HG03103 (cell line): ENCODE measurements around the gene CASKIN1.

ENCODE experiments used
- ATAC-seq: cut with Tn5 transposase; IDR thresholded peaks from one replicate; pipeline ENCODE4 v1.9.1; 2021; ENCODE audit warnings: low read depth; ENCODE audit not compliant: unreplicated experiment

The CASKIN1 gene

GRCh38 chr16:2195322-2196161 is 863 bp downstream of the CASKIN1 start:
- no peak for ATAC-seq

DNA sequence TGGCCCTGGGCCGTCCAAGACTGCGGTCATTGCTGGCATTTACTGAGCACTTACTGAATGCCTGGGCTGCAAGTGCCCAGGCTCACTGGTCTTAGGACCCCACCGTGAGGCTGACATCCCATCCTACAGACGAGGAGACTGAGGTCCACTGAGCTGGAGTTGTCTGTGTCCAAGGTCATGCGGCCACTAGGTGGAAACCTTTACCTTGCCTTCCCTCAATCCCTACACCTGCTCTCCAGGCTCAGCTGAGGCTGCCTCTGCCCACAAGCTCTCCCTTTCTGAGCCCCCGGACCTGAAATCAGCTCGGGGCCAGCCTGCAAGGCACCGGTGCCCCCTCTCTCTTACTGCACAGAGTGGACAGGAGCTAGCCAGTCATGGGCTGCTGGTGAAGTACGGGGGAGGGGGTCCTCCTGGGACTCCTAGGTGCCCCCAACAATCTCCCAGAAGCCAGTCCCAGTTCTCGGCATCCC is 1.5 kb downstream of the CASKIN1 start:
- no peak for ATAC-seq

- ATAC-seq, result no peak
Measured at GRCh38 chr16:2194166-2194834, 2.1 kb downstream of the CASKIN1 start.

DNA sequence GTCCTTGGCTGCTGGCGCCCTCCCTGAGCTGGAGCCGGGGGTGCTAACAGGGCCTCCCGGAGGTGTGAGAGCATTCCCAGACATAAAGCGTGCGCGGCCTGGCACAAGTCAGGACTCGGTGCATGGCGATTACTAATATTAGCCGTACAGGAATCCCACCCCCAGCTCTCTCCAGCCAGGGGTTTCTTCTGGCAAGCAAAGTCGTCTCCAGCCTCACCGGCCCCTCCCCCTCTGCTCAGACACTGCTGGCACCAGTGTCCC is 5.0 kb downstream of the CASKIN1 start:
- no peak for ATAC-seq

DNA sequence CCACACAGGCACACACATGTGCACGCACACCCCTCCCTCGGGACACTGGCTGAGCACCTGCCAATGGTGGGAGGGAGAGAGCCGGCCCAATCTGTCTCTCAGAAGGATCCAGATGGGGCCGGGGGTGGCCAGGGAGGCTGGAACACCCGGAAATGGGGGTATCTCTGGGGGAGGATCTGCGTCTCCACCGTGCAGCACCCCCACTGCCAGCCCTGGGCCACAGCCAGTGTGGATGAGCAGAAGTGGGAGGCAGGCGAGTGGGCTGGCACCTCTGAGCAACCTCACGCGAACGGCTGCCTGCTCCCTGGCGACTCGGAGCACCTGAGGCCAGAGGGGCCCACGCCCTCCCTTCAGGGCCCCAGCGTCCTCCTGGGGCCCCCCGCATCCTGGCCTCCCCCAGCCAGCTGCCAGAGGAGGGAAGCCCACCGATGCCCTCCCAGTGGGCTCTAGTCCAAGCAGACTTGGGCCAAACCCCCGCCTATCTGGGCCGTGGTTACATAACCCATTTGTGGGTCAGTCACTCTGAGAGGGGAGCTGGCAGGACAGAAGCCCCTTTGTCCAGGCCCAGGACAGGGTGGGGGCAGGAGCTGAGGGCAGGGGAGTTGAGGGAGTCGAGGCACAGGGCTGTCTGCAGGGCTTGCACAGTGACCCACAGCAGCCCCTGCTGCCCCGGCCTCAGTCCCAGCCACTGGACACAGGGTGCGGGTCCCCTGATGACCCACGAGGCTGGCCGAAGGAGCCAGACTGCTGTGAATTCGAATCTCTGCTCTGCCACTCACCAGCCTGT is 5.6 kb downstream of the CASKIN1 start:
- no peak for ATAC-seq

- ATAC-seq, result no peak
Measured at GRCh38 chr16:2190002-2190658, 6.3 kb downstream of the CASKIN1 start.

DNA sequence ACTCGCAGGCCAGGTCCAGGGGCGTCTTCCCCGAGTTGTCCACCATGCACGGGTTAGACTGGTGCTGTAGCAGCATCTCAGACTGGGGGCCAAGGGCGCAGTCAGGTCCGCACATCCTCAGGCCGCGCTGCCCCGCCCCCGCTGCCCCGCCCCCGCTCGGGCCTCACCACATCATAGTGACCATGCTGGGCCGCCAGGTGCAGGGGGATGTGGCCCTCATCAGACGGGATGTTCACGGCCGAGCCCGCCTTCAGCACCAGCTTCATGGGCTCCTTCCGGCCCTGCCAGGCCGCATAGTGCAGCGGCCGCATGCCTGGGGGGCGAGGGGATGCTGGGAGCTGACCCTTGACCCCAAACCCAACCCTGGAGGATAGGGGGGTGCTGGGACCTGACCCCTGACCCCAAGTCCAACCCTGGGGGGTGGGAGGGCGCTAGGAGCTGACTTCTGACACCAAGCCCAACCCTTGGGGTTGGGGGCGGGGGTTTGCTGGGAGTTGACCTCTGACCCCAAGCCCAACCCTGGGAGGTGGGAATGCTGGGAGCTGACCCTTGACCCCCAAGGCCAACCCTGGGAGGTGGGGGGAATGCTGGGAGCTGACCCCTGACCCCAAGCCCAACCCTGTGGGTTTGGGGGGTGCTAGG is 7.0 kb downstream of the CASKIN1 start:
- ATAC-seq, result no peak

- no peak for ATAC-seq
Measured at GRCh38 chr16:2188395-2188794, 8.0 kb downstream of the CASKIN1 start.

DNA sequence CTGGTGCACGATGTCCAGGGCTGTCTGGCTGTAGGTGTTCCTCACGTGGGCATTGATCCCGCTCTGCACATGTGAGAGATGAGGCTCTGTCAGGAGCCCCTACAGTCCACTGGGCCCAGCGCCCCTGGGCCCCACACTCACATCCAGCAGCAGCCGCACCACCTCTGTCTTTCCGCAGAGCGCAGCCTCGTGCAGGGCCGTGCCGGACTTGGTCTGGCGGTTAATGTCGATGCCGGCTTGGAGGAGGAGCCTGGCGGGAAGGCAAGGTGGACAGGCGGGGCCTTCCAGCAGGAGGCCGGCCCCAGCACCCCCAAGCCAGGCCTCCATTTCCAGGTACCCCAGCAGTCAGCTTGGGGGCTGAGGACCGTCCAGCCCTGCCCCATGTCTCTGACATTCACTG is 9.2 kb downstream of the CASKIN1 start:
- ATAC-seq, result no peak

DNA sequence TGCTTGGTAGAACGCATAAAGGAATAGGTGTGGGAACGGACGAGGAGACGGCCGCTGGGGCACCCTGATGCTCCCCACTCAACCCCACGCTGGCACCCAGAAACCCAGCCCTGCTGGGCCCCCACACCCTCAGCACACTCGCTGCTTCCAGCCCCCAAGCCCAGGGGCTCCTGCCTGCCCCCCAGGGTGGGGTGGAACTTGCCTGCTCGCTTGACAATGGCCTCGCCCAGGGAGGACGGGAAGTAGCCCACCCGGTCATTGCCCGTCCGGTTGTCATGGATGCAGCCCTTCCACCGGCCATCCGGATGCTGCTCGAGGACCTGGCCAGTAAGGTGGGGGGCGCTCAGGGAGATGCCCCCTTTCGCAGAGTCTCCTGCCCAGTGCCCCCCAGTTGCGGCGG is 9.9 kb downstream of the CASKIN1 start:
- ATAC-seq, result no peak

DNA sequence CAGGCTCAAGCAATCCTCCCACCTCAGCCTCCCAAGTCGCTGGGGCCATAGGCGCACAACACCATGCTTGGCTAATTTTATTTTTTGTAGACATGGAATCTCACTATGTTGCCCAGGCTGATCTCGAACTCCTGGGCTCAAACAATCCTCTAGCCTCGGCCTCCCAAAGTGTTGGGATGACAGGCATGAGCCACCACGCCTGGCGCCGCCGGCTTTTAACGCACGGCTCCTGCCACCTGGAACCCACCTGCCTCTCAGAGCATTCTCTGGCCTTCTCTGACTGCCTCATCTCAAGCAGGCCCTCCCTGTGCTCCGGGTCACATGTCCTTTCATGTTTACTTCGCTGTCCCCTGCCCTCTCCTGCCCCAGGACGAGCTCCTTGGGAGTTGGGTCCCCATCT is 10.3 kb downstream of the CASKIN1 start:
- no peak for ATAC-seq

DNA sequence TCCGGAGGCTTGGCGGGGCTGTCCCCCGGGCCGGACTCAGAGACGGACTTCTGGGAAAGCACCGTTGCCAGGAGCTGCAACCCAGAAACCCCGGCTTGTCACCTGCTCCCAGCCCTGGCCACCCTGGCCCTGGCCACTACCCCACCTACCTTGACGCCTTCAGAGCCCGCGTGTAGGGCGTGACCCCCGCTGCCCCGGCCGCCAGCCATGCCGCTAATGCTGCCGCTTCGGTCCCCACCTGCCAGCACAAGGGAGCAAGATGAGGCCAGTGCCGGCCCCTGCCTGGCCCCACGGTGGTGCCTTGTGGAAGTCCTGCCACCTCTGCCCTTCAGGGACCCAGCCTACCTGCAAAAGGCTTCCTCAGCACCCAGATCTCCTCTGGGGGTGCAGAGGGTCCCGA is 11.4 kb downstream of the CASKIN1 start:
- ATAC-seq, result no peak

DNA sequence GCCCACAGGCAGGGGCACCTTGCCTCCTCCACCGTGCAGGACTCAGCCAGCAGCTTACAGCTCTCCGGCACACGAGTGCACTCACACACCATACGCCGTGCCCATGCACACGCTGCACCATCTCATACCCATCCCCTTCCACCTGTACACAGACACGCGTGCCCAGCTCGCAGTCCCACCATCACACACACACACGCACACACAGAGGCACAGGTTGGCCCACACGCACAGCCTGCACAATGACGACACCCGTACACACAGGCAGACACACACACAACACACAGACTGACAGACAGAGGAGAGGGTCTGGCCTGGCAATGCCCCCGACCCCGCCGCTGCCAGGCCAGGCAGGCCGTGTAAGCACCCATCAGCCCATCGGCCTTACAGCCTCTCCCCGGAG is 12.1 kb downstream of the CASKIN1 start:
- no peak for ATAC-seq

DNA sequence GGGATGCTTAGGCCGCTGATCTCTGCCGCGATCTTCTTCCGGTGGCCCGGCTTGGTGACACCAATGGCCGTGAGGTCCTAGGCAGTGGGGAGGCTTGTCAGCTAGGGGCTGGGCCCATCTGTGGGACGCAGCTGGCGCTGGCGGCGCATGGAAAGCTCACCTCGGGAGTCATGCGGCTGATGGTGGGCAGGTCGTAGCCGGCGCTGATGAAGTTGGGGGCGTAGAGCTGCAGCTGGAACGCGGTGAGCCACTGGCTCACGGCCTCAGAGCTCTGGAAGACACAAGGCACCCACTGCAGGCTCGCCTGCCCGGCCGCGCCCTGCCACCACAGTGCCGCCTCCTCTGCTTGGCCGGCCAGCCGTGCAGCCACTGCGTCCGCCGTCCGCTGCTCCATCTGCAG is 12.7 kb downstream of the CASKIN1 start:
- no peak for ATAC-seq

DNA sequence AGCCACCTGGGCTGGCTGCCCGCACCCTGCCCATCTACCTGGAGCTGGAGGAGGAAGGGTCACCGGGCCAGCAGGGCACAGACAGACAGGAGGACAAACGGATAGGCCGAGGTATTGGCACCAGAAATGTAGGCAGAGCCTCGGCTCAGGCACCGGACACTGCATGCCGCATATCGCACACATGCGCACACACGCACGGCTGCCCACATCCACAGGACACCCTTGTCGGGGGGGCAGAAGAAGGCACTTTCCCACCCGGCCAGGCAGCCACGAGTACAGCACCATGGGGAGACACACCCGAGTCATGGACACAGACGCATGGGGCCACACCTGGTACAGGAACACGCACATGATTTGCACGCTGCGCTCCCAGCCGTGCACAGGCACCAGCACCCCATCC is 14.5 kb downstream of the CASKIN1 start:
- no peak for ATAC-seq

DNA sequence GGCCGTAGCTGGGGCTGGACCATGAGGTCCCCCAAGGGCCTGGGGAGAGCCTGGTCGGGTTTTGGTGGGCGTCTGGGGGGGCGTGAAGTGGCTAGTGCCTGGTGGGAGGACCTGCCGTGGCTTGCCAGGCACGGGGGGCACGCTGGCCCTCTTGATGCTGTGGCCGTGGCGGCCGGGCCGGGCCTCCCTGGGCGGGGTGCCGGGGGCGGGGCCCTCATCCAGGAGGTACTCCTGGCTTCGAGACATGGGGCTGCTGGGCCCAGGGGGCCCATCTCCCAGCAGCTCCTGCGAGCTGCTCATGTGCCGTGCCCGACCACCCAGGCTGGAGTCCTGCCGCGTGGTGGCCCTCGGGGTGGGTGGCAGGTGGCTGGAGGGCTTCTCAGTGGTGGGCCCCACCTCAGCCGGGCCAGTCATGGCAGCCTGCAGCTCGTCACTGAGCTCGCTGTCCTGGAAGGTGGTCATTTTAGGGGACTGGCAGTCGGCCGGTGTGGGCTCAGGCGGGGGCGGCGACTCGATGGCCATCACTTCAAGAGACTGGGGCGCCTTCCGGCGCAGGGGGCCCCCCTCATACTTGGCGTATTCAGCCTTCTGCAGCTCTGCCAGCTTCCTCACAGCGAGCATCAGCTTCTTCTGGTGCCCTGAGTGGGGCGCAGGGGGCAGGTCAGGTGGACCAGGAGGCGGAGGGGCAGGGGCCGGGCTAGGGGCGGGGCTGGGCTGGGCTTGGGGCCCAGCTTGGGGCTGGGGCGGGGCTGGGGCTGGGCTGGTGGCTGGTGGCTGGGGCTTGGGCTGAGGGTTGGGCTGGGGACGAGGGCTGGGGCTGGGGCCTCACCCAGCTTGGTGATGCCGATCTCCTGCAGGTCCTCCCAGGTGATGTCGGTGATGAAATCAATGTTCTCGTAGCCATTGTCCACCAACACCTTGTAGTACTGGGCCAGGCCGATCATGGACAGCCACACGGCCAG is 15.2 kb downstream of the CASKIN1 start:
- no peak for ATAC-seq

DNA sequence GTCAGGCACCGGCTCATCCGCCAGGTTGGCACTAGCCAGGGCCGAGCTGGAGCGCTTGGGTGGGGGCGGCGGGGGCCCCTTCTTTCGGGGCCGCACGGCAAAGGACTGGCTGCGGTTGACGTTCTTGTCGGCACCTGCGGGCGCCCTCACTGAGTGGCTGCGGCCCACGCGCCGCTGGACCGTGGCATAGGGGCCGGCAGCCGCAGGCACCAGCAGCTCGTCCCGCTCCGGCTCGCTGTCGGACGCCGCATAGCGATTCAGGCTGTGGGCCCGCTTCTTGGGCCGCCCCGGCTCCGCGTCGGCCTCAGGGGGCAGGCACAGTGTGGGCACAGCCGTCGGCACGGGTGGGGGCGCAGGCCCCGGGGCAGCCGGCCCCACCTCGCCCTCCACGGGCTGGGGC is 15.9 kb downstream of the CASKIN1 start:
- ATAC-seq, result no peak

GRCh38 chr16:2179576-2179975 is 16.8 kb downstream of the CASKIN1 start:
- no peak for ATAC-seq

DNA sequence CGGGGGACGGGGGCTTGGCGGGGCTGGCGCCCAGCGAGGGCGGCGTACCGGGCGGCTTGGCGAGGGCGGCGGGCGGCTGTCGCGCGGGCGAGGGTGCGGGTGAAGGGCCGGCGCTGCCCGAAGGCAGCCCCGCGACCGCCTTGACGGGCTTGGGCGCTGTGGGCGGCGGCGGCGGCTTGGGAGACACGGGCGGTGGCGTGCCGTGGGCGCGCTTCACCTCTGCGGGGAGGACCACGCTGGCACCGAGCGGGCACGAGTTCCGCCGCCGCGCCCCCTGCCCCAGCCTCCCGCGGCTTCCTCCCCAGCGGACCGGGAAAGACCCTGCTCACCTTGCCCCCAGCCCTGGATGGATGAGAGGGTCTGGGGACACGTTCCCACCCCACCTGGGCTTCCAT is 17.3 kb downstream of the CASKIN1 start:
- ATAC-seq, result no peak
